Transverse colon (tissue), 4 donors: ENCODE data around the gene SIPA1L3. TPM values are rescaled to one million over a fixed set of nuclear protein-coding genes. Genes with fewer than 3 reads are reported as not detected.

ENCODE experiments used
- DNase-seq: peaks from one replicate; pipeline ENCODE4 v3.0.0-alpha.2; 2019
- H3K27ac ChIP-seq, 4 donors: fragments of 200-600 bp; sonication (generic); 2 replicates each; pipeline ENCODE4 v1.5.1; 2016 to 2018; ENCODE audit warnings: inconsistent platforms in 4 of 4
- H3K27me3 ChIP-seq: fragments of 200-600 bp; sonication (generic); 2 replicates; pipeline ENCODE4 v1.5.1; 2017; ENCODE audit warnings: inconsistent platforms
- H3K36me3 ChIP-seq, 4 donors: fragments of 200-600 bp; sonication (generic); 2 replicates each; pipeline ENCODE4 v1.5.1; 2017 to 2019; ENCODE audit warnings: inconsistent platforms in 4 of 4
- H3K4me1 ChIP-seq, 4 donors: fragments of 200-600 bp; sonication (generic); 2 replicates each; pipeline ENCODE4 v1.5.1; 2017 to 2020; ENCODE audit warnings: inconsistent platforms in 4 of 4
- H3K4me3 ChIP-seq, 4 donors: fragments of 200-600 bp; sonication (generic); 1 replicate in 1 of 4; 2 replicates in 3 of 4; pipeline versions ENCODE4 v1.5.1 to v1.6.1; 2017 to 2019; ENCODE audit warnings: inconsistent platforms in 4 of 4
- H3K9me3 ChIP-seq, 2 donors: fragments of 200-600 bp; sonication (generic); 2 replicates each; pipeline ENCODE4 v1.5.1; 2017 to 2019; ENCODE audit warnings: inconsistent platforms in 2 of 2
- EP300 ChIP-seq: sonication (generic); formaldehyde crosslinking; IDR thresholded peaks from one replicate; pipeline ENCODE4 v1.6.1; 2017; ENCODE audit warnings: antibody characterized with exemption, low read depth
- POLR2A ChIP-seq: fragments of 450-650 bp; IDR thresholded peaks from one replicate; pipeline ENCODE4 v1.6.1; 2016; ENCODE audit warnings: antibody characterized with exemption, mild to moderate bottlenecking, moderate library complexity
- POLR2AphosphoS5 ChIP-seq, 3 donors: sonication (generic); formaldehyde crosslinking; IDR thresholded peaks; one replicate each; pipeline ENCODE4 v1.6.1; 2016; ENCODE audit warnings: antibody characterized with exemption in 3 of 3
- WGBS, 2 donors: methylation state at CpG; one replicate each; pipeline ENCODE4 v1.1.5; 2018; ENCODE audit warnings: low coverage in 1 of 2; 5-methylcytosine and 5-hydroxymethylcytosine counted together
- in situ Hi-C, 4 donors: fragments of 200-750 bp; cut with MboI; loops; one replicate each; pipeline versions ENCODE4 v1.15.0 to v1.15.1; 2017; ENCODE audit warnings: low sequenced_read_pairs in 3 of 4, low pct_ligation_motif_present in 1 of 4, low pct_unique_long_range_greater_than_20kb in 1 of 4
- intact Hi-C: fragments of 100-400 bp; cut with DNase I; formaldehyde crosslinking; loops from one replicate; pipeline ENCODE4 v1.15.1; 2023; ENCODE audit warnings: low total_unique reads
- total RNA-seq, 4 donors: library from RNA; depleted of rRNA; stranded (reverse); fragments of >200 nt; gene quantifications; one replicate each; pipeline ENCODE4 v1.1.0, GENCODE V29; 2016
- TF ChIP-seq, protein P1 (sequence below), 5 experiments: fragments of 200-600 bp in 3 of 5; fragments of 450-650 bp in 2 of 5; sonication (generic) in 3 of 5; IDR thresholded peaks; 1 replicate in 2 of 5; 2 replicates in 3 of 5; pipeline ENCODE4 v1.5.1; 2016 to 2017; ENCODE audit warnings: antibody characterized with exemption in 5 of 5, inconsistent platforms in 3 of 5, mild to moderate bottlenecking in 2 of 5, moderate library complexity in 1 of 5

SIPA1L3 gene
- total RNA-seq, 4 donors from 2014 or later, result 191 to 284 (median 231) TPM

DNA sequence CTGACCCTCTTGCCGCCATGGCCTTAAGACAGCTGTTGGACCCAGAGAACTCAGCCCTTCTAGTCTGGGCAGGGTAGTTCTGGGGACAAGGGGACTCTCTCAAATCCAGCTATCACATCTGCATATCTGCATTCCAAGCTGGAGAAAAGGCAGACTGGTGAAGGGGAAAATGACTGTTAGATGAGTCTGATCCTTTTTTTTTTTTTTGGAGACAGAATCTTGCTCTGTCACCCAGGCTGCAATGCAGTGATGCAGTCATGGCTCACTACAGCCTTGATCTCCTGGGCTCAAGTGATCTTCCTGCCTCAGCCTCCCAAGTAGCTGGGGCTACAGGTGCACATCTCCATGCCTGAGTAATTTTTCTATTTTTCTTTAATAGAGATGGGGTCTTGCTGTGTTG lies 114.3 kb downstream of the SIPA1L3 start:
- Histone ChIP-seq H3K27me3 (no peaks in the 10 kb centered on the region), H3K27ac (no peak overlapping the region), H3K4me1 (peaks cover 0 to 16% (median 10%) of the 10 kb centered on the region in 4 donors), H3K9me3 (no peaks in the 10 kb centered on the region), H3K36me3 (no peaks in the 10 kb centered on the region), H3K4me3 (no peak overlapping the region)
- in situ Hi-C loops (no loop called here), intact Hi-C loops (no loop called here)
- no peak for DNase-seq
- no peak for TF ChIP-seq POLR2A
- WGBS, 2 donors, result 93% methylated on average over 1 of the region's 1 CpG; no CpG with 5 or more reads in 1 of the 2 donors

DNA sequence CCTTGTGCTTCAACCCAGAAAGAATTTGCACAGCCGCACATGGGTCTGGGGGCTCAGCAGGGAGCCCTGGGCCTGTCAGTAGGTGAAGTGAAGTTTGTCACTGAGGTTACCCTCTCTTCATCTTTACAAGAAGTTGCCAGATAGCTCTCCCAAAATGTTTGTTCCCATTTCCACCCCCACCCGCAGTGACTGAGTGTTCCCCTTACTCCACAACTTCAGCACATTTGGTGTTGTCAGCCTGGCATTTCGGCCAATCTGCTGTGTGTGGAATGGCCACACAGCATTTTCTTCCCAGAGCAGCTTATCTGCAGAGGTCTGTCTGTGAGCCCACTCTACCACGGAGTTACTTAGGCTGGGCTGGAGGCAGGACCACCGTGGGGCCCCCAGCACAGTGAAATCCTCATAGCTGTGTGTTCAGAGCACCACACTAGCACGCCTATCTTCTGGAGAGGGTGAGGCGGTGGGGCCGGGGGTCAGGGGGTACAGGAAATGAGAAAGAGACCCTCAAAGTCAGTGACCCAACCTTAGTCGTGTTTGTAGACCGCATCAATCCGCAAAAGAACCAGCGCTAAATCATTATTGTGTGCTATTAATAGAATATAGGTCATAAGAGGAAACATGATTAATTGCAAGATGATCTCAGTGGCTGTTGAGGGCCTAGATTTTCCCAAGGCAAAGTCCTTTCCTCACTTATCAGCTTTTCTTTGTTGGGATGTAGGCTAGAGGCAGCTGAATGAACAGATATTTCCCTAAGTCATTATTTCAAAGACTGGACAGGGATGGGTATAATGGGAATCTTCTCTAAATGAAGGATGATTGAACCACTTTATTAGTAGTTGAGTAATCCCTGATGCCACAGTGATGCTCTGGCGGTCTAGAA lies 116.0 kb downstream of the SIPA1L3 start:
- intact Hi-C loops, result no loop called here
- no peak for DNase-seq
- Histone ChIP-seq H3K9me3 (no peaks in the 10 kb centered on the region), H3K4me3 (no peak overlapping the region), H3K27me3 (no peaks in the 10 kb centered on the region), H3K27ac (no peak overlapping the region), H3K4me1 (peaks cover 0 to 16% (median 10%) of the 10 kb centered on the region in 4 donors), H3K36me3 (no peaks in the 10 kb centered on the region)
- 80 to 81% methylated on average over 1 to 13 of the region's 13 CpGs for WGBS, 2 donors
- in situ Hi-C loops, result no loop called here
- TF ChIP-seq, protein P1, sequence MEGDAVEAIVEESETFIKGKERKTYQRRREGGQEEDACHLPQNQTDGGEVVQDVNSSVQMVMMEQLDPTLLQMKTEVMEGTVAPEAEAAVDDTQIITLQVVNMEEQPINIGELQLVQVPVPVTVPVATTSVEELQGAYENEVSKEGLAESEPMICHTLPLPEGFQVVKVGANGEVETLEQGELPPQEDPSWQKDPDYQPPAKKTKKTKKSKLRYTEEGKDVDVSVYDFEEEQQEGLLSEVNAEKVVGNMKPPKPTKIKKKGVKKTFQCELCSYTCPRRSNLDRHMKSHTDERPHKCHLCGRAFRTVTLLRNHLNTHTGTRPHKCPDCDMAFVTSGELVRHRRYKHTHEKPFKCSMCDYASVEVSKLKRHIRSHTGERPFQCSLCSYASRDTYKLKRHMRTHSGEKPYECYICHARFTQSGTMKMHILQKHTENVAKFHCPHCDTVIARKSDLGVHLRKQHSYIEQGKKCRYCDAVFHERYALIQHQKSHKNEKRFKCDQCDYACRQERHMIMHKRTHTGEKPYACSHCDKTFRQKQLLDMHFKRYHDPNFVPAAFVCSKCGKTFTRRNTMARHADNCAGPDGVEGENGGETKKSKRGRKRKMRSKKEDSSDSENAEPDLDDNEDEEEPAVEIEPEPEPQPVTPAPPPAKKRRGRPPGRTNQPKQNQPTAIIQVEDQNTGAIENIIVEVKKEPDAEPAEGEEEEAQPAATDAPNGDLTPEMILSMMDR (IDR thresholded peaks at IDR 0.05), result no peak
- no peak for TF ChIP-seq POLR2A
- no peak for TF ChIP-seq POLR2AphosphoS5 (IDR thresholded peaks at IDR 0.05)
- TF ChIP-seq EP300, result no peak

DNA sequence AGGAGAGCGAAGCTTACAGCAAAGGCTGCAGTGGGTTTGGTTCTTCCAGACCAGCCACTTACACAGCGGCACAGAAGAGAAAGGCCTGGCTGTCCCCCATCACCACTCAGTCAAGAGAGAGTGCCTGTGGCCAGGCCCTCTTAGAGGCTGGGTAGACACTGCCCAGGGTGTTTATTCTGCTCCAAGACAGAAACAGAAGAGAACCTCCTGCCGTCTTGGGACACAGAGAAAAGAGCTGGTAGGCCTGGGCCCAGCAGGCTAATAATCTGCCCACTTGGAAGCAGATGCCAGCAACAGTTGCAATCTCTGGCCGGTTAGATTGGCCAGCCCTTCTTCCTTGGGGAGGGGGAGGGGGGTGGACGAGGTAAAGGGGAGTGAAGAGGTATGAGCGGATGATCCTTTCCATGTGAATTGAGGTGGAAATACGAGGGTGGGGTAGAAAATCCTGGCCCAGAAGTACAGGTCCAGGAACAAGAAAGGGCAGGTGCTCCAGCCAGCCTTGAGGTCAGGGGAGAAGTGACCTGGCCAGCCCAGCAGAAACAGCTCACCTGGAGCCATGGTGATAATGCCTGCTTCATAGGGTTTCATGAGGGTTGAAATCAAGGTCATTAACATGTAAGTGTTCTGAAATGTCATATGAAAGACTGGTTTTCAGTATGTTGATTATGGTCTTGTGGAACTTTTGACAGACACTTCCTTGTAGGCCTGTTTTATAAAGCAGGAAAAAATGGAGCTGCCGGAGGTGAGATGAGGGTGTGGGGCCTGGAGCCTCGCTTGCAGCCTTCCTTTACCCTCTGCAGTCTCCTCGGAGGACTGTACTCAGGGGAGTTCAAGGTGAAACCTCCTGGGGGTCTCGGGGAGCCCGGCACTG lies 116.9 kb downstream of the SIPA1L3 start:
- Histone ChIP-seq H3K27ac (peak overlapping the region; percentile 11 to 46 (median 22)), H3K4me1 (peaks cover 0 to 16% (median 10%) of the 10 kb centered on the region in 4 donors), H3K27me3 (no peaks in the 10 kb centered on the region), H3K4me3 (no peak overlapping the region), H3K36me3 (no peaks in the 10 kb centered on the region), H3K9me3 (no peaks in the 10 kb centered on the region)
- in situ Hi-C loops (no loop called here), intact Hi-C loops (no loop called here)
- TF ChIP-seq POLR2AphosphoS5 (IDR thresholded peaks at IDR 0.05) (no peak), EP300 (no peak), POLR2A (no peak)
- TF ChIP-seq, protein P1 (IDR thresholded peaks at IDR 0.05), result no peak
- DNase-seq, result no peak
- 73 to 80% methylated on average over 4 to 12 of the region's 12 CpGs for WGBS, 2 donors

DNA sequence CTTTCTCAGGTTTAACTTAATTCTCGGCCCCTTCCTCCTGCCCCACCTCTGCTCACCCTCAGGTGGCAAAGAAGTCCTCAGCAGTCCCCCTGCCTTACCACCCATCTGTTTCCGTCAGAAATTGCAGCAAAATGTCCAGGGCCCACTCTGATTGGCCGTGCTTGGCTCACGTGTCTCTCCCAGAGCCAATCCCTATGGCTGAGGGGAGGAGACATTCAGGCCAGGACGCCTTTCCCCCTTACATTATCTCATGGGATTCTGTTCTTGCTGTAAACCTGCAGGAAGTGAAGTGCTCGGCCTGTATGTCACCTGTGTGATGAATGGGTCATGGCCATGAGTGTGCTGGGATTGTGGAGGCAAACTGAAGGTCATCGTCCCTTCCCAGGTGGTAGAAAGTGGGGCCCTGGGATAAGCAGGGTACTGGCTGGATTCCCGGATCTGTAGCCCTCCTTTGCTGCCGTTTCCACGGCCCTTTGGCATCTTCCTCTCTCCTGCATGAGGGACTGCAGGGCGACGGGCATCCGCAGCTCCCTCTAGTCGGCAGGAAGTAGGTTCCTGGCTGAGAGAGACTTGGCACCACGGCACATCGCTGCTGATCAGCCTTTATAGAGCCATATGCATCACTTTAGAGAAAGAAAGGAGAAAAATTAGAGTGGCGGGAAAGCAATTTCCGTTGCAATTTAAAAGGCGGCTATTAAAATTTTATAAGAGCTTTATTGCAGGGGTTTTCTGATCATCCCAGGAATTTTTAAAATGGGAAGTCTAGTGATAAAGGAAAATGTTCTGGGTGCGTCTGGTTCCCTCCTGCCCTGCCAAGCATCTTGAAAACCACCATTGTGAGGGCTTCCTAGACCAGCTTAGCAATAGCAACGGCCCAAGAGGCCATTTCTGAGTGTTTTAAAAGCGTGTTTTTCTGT lies 118.2 kb downstream of the SIPA1L3 start:
- intact Hi-C loops, result no loop called here
- in situ Hi-C loops, result no loop called here
- WGBS, 2 donors, result 88 to 92% methylated on average over 6 to 22 of the region's 22 CpGs

More for the DNA sequence above, 118.2 kb downstream of the SIPA1L3 start:
- Histone ChIP-seq H3K27me3 (no peaks in the 10 kb centered on the region), H3K36me3 (no peaks in the 10 kb centered on the region), H3K27ac (no peak overlapping the region), H3K4me1 (peaks cover 0 to 16% (median 10%) of the 10 kb centered on the region in 4 donors), H3K4me3 (no peak overlapping the region), H3K9me3 (no peaks in the 10 kb centered on the region)
- no peak for DNase-seq
- TF ChIP-seq POLR2AphosphoS5 (IDR thresholded peaks at IDR 0.05) (no peak), POLR2A (no peak), EP300 (no peak)
- TF ChIP-seq, protein P1 (IDR thresholded peaks at IDR 0.05), result no peak
